Liver (tissue), 9 donors: Measurements from ENCODE around the gene CTNNA2. TPM values are rescaled to one million over a fixed set of nuclear protein-coding genes. Genes with fewer than 3 reads are reported as not detected.

ENCODE experiments used
- DNase-seq: peaks from one replicate; pipeline ENCODE4 v3.0.0-alpha.2; 2017; ENCODE audit warnings: low spot score
- H3K27ac ChIP-seq, 2 donors: one replicate each; pipeline ENCODE4 v1.7.0; 2013; ENCODE audit warnings: inconsistent platforms in 2 of 2, low read length in 2 of 2, control low read depth in 1 of 2, low read depth in 1 of 2, mild to moderate bottlenecking in 1 of 2
- H3K27me3 ChIP-seq, 4 donors: one replicate each; pipeline versions ENCODE4 v1.6.1 to v1.7.0; 2013; ENCODE audit warnings: low read length in 3 of 4, inconsistent platforms in 1 of 4, mild to moderate bottlenecking in 1 of 4, moderate library complexity in 1 of 4; ENCODE audit not compliant: control insufficient read depth in 4 of 4, insufficient read depth in 4 of 4
- H3K36me3 ChIP-seq, 4 donors: one replicate each; pipeline versions ENCODE4 v1.6.1 to v1.7.0; 2013; ENCODE audit warnings: low read length in 3 of 4, mild to moderate bottlenecking in 3 of 4, low read depth in 1 of 4, moderate library complexity in 1 of 4; ENCODE audit not compliant: control insufficient read depth in 4 of 4, insufficient read depth in 3 of 4
- H3K4me1 ChIP-seq, 4 donors: one replicate each; pipeline versions ENCODE4 v1.6.1 to v1.7.0; 2013; ENCODE audit warnings: low read length in 3 of 4, mild to moderate bottlenecking in 3 of 4, moderate library complexity in 1 of 4; ENCODE audit not compliant: control insufficient read depth in 4 of 4, insufficient read depth in 4 of 4
- H3K4me3 ChIP-seq, 3 donors: one replicate each; pipeline versions ENCODE4 v1.6.1 to v1.7.0; 2013; ENCODE audit warnings: low read length in 3 of 3, control low read depth in 1 of 3, low read depth in 1 of 3, mild to moderate bottlenecking in 1 of 3
- H3K9ac ChIP-seq, 2 donors: one replicate each; pipeline ENCODE4 v1.7.0; 2013; ENCODE audit warnings: low read length in 2 of 2, mild to moderate bottlenecking in 2 of 2, moderate library complexity in 2 of 2, control low read depth in 1 of 2, low read depth in 1 of 2
- H3K9me3 ChIP-seq, 4 donors: one replicate each; pipeline versions ENCODE4 v1.6.1 to v1.7.0; 2013; ENCODE audit warnings: low read length in 3 of 4; ENCODE audit not compliant: control insufficient read depth in 4 of 4
- EGR1 ChIP-seq, 2 donors: IDR thresholded peaks; 2 replicates each; pipeline ENCODE4 v1.6.1; 2016 to 2018; ENCODE audit warnings: antibody characterized with exemption in 2 of 2, low read depth in 2 of 2
- FOXA1 ChIP-seq: IDR thresholded peaks from 2 replicates; pipeline ENCODE4 v1.6.1; 2016; ENCODE audit warnings: antibody characterized with exemption
- FOXA2 ChIP-seq: IDR thresholded peaks from 2 replicates; pipeline ENCODE4 v1.6.1; 2016; ENCODE audit warnings: antibody characterized with exemption
- HNF4A ChIP-seq, 2 donors: conservative IDR thresholded peaks; 2 replicates each; pipeline ENCODE4 v1.6.1; 2016; ENCODE audit warnings: antibody characterized with exemption in 2 of 2, mild to moderate bottlenecking in 2 of 2
- JUND ChIP-seq, 2 donors: IDR thresholded peaks; 2 replicates each; pipeline ENCODE4 v1.6.1; 2016; ENCODE audit warnings: antibody characterized with exemption in 2 of 2
- MAX ChIP-seq: IDR thresholded peaks from 2 replicates; pipeline ENCODE4 v1.6.1; 2016; ENCODE audit warnings: antibody characterized with exemption
- NR2F2 ChIP-seq: IDR thresholded peaks from 2 replicates; pipeline ENCODE4 v1.6.1; 2016; ENCODE audit warnings: antibody characterized with exemption
- REST ChIP-seq: IDR thresholded peaks from 2 replicates; pipeline ENCODE4 v1.6.1; 2016; ENCODE audit warnings: antibody characterized with exemption, mild to moderate bottlenecking
- RXRA ChIP-seq, 2 donors: IDR thresholded peaks; 2 replicates each; pipeline ENCODE4 v1.6.1; 2017 to 2018; ENCODE audit warnings: antibody characterized with exemption in 2 of 2, mild to moderate bottlenecking in 1 of 2
- SP1 ChIP-seq: IDR thresholded peaks from 2 replicates; pipeline ENCODE4 v1.6.1; 2018; ENCODE audit warnings: antibody characterized with exemption, mild to moderate bottlenecking
- TAF1 ChIP-seq: conservative IDR thresholded peaks from 2 replicates; pipeline ENCODE4 v1.6.1; 2016; ENCODE audit warnings: antibody characterized with exemption, mild to moderate bottlenecking
- YY1 ChIP-seq: IDR thresholded peaks from 2 replicates; pipeline ENCODE4 v1.6.1; 2016; ENCODE audit warnings: antibody characterized with exemption, mild to moderate bottlenecking
- ZBTB33 ChIP-seq: IDR thresholded peaks from 2 replicates; pipeline ENCODE4 v1.6.1; 2016; ENCODE audit warnings: antibody characterized with exemption
- WGBS: extraction: QIAGEN DNeasy Blood & Tissue Kit; methylation state at CpG from one replicate; pipeline ENCODE4 v1.1.7; 2013; 5-methylcytosine and 5-hydroxymethylcytosine counted together
- polyA plus RNA-seq, 2 donors: library from polyadenylated mRNA; stranded (reverse) in 1 of 2; unstranded in 1 of 2; fragments of 200-250 nt in 1 of 2; fragments of >200 nt in 1 of 2; fragmentation: Nextera tagmentation in 1 of 2; extraction: Ambion mirVana in 1 of 2; gene quantifications; one replicate each; pipeline versions ENCODE4 v1.2.1 to v1.2.3, GENCODE V29; 2013 to 2015
- total RNA-seq, 2 donors: library from RNA; depleted of rRNA; stranded (reverse); fragments of >200 nt; gene quantifications; one replicate each; pipeline ENCODE4 v1.2.3, GENCODE V29; 2014
- donor health status: healthy.
- donor health status: healthy.
- donor health status: healthy.
- donor health status: healthy.
- donor health status: healthy.

CTNNA2 gene
- total and polyA plus RNA-seq, 4 donors = 0.05 TPM; not detected in 3

GRCh38 chr2:80410346-80410745 lies 897.5 kb downstream of the CTNNA2 start:
- 66% methylated on average over 3 of the region's 3 CpGs for WGBS
- Histone ChIP-seq H3K27ac (no peak overlapping the region), H3K9me3 (peaks cover 0 to 6% (median 0%) of the 10 kb centered on the region in 4 donors), H3K4me3 (no peak overlapping the region), H3K36me3 (no peaks in the 10 kb centered on the region), H3K27me3 (no peaks in the 10 kb centered on the region), H3K9ac (no peak overlapping the region), H3K4me1 (no peaks in the 10 kb centered on the region)
- TF ChIP-seq FOXA1 (no peak), MAX (no peak), RXRA (IDR thresholded peaks at IDR 0.05) (no peak), SP1 (no peak), REST (no peak), YY1 (no peak), ZBTB33 (no peak), NR2F2 (no peak)
- no peak for DNase-seq

- peaks cover 0 to 6% (median 0%) of the 10 kb centered on the region in 4 donors for H3K9me3 ChIP-seq
- TF ChIP-seq EGR1 (IDR thresholded peaks at IDR 0.05; ENCODE audit: low read depth in 2 of 2) (no peak), RXRA (IDR thresholded peaks at IDR 0.05) (no peak), REST (no peak), TAF1 (no peak), HNF4A (conservative IDR thresholded peaks at IDR 0.05) (no peak), JUND (IDR thresholded peaks at IDR 0.05) (no peak), FOXA2 (no peak)
Observed at GRCh38 chr2:80413136-80413535, 900.3 kb downstream of the CTNNA2 start.

More at GRCh38 chr2:80413136-80413535, 900.3 kb downstream of the CTNNA2 start:
- Histone ChIP-seq H3K36me3 (no peaks in the 10 kb centered on the region), H3K9ac (no peak overlapping the region), H3K4me1 (no peaks in the 10 kb centered on the region), H3K4me3 (no peak overlapping the region), H3K27ac (no peak overlapping the region), H3K27me3 (no peaks in the 10 kb centered on the region)
- WGBS = 69% methylated on average over 3 of the region's 3 CpGs
- DNase-seq = no peak
